ENCODE measurements around the gene PHLDB2. TPM values are rescaled to one million over a fixed set of nuclear protein-coding genes. Genes with fewer than 3 reads are reported as not detected.

The PHLDB2 gene
- total and polyA plus RNA-seq, 2 of the 4 experiments (the other 2 are of a cell fraction): 10.6 to 28.7 TPM

GRCh38 chr3:111980716-111981456, 121.8 kb downstream of the PHLDB2 start:
- POLR2A ChIA-PET (ENCODE audit: unreplicated experiment): no interaction called here
- no peak overlapping the region for H2AK9ac ChIP-seq (replicated peaks; ENCODE audit: low read depth, low read length, poor library complexity)
- H2BK5ac ChIP-seq (ENCODE audit: low read depth, low read length, poor library complexity, severe bottlenecking): no peak overlapping the region
- H3K27ac ChIP-seq (ENCODE audit: insufficient read depth, low read length): no peak overlapping the region
- in situ Hi-C loops (cut with MboI; ENCODE audit: low sequenced_read_pairs): no loop called here
- H2BK15ac ChIP-seq (ENCODE audit: low read depth, low read length): no peak overlapping the region
- H3K27me3 ChIP-seq (ENCODE audit: control insufficient read depth, insufficient read depth, low read length): no peaks in the 10 kb centered on the region
- no peak overlapping the region for H3K56ac ChIP-seq (ENCODE audit: extremely low read depth, insufficient read depth, low read length)
- H4K20me1 ChIP-seq (ENCODE audit: insufficient read depth, low read length): no peaks in the 10 kb centered on the region; the same call in 1 of the 2 replicates
- H3K4ac ChIP-seq (ENCODE audit: low read depth, low read length): no peak overlapping the region
- no peak overlapping the region for H2BK20ac ChIP-seq (ENCODE audit: low read depth, low read length)
- WGBS, 2 experiments (ENCODE audit: extremely low coverage in 2 of 2, insufficient read length in 1 of 2): no CpG with 5 or more reads among the region's 10 CpGs
- H2AFZ ChIP-seq (replicated peaks; ENCODE audit: low read length, poor library complexity): no peak overlapping the region
- no peak overlapping the region for H4K5ac ChIP-seq (ENCODE audit: low read depth, low read length)
- no peak overlapping the region for H2AK5ac ChIP-seq (ENCODE audit: low read depth, low read length)
- no TSS peak for BruUV-seq (replicated peaks)
- no peak overlapping the region for H4K8ac ChIP-seq (ENCODE audit: low read depth in 2 of 2, low read length in 2 of 2)
- no peak for TF ChIP-seq ELK1 (IDR thresholded peaks at IDR 0.05; ENCODE audit: borderline replicate concordance, low read depth, low read length)
- no peak for TF ChIP-seq CTCF (conservative IDR thresholded peaks at IDR 0.05; ENCODE audit: low read depth, low read length)
- no peak for TF ChIP-seq NFE2L2 (IDR thresholded peaks at IDR 0.05; ENCODE audit: low read depth, low read length)
- no peak for TF ChIP-seq SMC3 (IDR thresholded peaks at IDR 0.05; ENCODE audit: low read depth, low read length)
- no peak for TF ChIP-seq BHLHE40 (IDR thresholded peaks at IDR 0.05; ENCODE audit: low read depth, low read length)
- TF ChIP-seq RAD21 (IDR thresholded peaks at IDR 0.05; ENCODE audit: low read length): no peak
- no peak for TF ChIP-seq USF2 (IDR thresholded peaks at IDR 0.05; ENCODE audit: low read depth, low read length)
- TF ChIP-seq MAZ (IDR thresholded peaks at IDR 0.05; ENCODE audit: borderline replicate concordance, low read depth, low read length): no peak
- TF ChIP-seq RCOR1 (IDR thresholded peaks at IDR 0.05; ENCODE audit: insufficient replicate concordance, low read length): no peak
- no peak for TF ChIP-seq MAFK (IDR thresholded peaks at IDR 0.05; ENCODE audit: low read depth, low read length)
- no peak for TF ChIP-seq CEBPB (IDR thresholded peaks at IDR 0.05; ENCODE audit: low read depth, low read length)
- TF ChIP-seq CHD1 (IDR thresholded peaks at IDR 0.05; ENCODE audit: low read depth, low read length): no peak
- TF ChIP-seq POLR2A (IDR thresholded peaks at IDR 0.05; ENCODE audit: low read depth, low read length): no peak
- no peak for TF ChIP-seq RFX5 (IDR thresholded peaks at IDR 0.05; ENCODE audit: low read depth, low read length)
- TF ChIP-seq FOS (IDR thresholded peaks at IDR 0.05; ENCODE audit: low read depth, low read length): no peak
- H3K36me3 ChIP-seq (ENCODE audit: control insufficient read depth, insufficient read depth, low read length): no peaks in the 10 kb centered on the region
- peaks cover 25 to 33% of the 10 kb centered on the region in 2 experiments for H3K79me1 ChIP-seq (ENCODE audit: low read depth in 1 of 2, low read length in 2 of 2)
- no peaks in the 10 kb centered on the region for H3K9me1 ChIP-seq (ENCODE audit: insufficient read depth, low read length)
- H3K4me2 ChIP-seq (ENCODE audit: low read depth, low read length): peak overlapping the region; percentile 50
- ATAC-seq (ENCODE audit: low read depth) (no peak), DNase-seq (no peak)
- no peak overlapping the region for H3K14ac ChIP-seq (replicated peaks; ENCODE audit: low read depth, low read length)
- peak overlapping the region; percentile 15; the same call in 1 of the 2 replicates for H3K23ac ChIP-seq (ENCODE audit: low read depth, low read length)
- CTCF ChIA-PET: interaction anchor here (0.7 to 2.6 kb wide), 6 partner anchors 8 to 295 kb away, joined by 3 to 11 read pairs (median 4); no protein-coding TSS in a partner anchor
- intact Hi-C loops (cut with micrococcal nuclease): no loop called here
- no peak overlapping the region for H2BK120ac ChIP-seq (ENCODE audit: low read depth, low read length)
- dilution Hi-C loops (cut with HindIII; ENCODE audit: low sequenced_read_pairs, unreplicated experiment): no loop called here
- H3K9me3 ChIP-seq (ENCODE audit: control insufficient read depth, insufficient read depth, low read length): no peaks in the 10 kb centered on the region
- no peak overlapping the region for H4K91ac ChIP-seq (ENCODE audit: insufficient read depth, low read depth, low read length)
- peaks cover 4% of the 10 kb centered on the region; the same call in 1 of the 2 replicates for H3K4me1 ChIP-seq (ENCODE audit: control insufficient read depth, insufficient read depth, low read length)
- H3K18ac ChIP-seq (ENCODE audit: low read depth, low read length): no peak overlapping the region
- no peak overlapping the region for H3K4me3 ChIP-seq (ENCODE audit: insufficient read depth, low read depth, low read length)
- H3K9ac ChIP-seq (ENCODE audit: low read depth, low read length): no peak overlapping the region

Measured in IMR-90 (cell line).